ENCODE results near the gene FBXL12. TPM values are rescaled to one million over a fixed set of nuclear protein-coding genes. Genes with fewer than 3 reads are reported as not detected.

Gene FBXL12
- total and polyA plus RNA-seq, 8 donors = 11.1 to 185 (median 17.9) TPM

DNA sequence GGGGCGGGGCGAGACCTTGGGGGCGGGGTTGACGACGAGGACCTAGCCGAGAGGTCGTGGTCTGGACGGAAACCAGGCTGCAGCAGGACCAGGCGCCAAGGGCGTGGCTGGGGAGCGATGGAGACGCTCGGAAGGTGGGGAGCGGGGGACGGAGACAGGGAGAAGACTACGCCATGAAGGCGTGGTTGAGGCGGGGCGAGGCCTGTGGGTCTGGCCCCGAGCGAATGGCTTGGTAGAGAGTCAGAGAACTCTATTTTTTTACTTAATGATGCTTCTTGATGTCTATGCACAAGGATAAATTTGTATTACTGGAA, 674 bp upstream of the FBXL12 start:
- Histone ChIP-seq H3K9me3 (no peaks in the 10 kb centered on the region), H3K27ac (peak overlapping the region; percentile 88 to 97 (median 95)), H3K4me1 (peaks cover 12 to 32% (median 24%) of the 10 kb centered on the region in 4 donors), H3K27me3 (no peaks in the 10 kb centered on the region), H3K4me3 (peak overlapping the region; percentile 27 to 91 (median 54)), H3K36me3 (peaks cover 0 to 17% (median 12%) of the 10 kb centered on the region in 4 donors)
- TF ChIP-seq EP300 (IDR thresholded peaks at IDR 0.05) = no peak
- TF ChIP-seq POLR2AphosphoS5 (IDR thresholded peaks at IDR 0.05) = peak in 2 of 3 donors; percentile 5 to 35
- 0 to 1% (median 1%) methylated on average over 14 to 21 of the region's 21 CpGs for WGBS, 5 donors
- intact Hi-C loops (cut with DNase I; ENCODE audit: low total_unique reads) = no loop called here
- no peak for DNase-seq

DNA sequence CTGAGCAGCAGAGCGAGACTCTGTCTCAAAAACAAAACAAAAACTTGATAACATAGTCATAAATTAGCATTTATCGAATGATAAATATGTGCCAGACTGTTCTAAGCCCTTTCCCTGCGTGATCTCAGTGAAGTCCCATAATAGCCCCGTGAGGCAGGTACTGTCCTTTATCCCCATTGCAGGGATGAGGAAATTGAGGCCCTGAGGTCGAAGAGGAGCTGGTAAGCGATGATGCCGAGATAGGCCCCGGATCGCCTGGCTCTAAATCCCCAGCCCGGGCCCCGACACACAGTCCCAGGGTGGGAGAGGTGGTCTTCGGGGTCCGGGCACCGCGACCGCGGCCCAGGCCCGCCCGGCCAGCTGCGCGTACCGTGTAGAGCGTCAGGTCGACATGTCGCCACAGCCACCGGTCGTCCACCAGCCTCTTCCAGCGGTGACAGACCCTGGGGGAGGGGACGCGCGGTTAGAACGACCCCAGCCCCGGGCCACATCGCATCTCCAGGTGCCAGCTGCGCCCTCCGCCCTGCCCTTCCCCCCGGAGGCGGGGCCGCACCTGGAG, 625 bp downstream of the FBXL12 start:
- H3K9me3 ChIP-seq = no peaks in the 10 kb centered on the region
- WGBS, 5 donors = 3 to 6% (median 3%) methylated on average over 22 to 39 of the region's 39 CpGs
- H3K4me1 ChIP-seq = peaks cover 12 to 32% (median 24%) of the 10 kb centered on the region in 4 donors
- TF ChIP-seq EP300 (IDR thresholded peaks at IDR 0.05) (no peak), POLR2AphosphoS5 (IDR thresholded peaks at IDR 0.05) (no peak), POLR2A (IDR thresholded peaks at IDR 0.05) (no peak)
- TF ChIP-seq, protein P1, sequence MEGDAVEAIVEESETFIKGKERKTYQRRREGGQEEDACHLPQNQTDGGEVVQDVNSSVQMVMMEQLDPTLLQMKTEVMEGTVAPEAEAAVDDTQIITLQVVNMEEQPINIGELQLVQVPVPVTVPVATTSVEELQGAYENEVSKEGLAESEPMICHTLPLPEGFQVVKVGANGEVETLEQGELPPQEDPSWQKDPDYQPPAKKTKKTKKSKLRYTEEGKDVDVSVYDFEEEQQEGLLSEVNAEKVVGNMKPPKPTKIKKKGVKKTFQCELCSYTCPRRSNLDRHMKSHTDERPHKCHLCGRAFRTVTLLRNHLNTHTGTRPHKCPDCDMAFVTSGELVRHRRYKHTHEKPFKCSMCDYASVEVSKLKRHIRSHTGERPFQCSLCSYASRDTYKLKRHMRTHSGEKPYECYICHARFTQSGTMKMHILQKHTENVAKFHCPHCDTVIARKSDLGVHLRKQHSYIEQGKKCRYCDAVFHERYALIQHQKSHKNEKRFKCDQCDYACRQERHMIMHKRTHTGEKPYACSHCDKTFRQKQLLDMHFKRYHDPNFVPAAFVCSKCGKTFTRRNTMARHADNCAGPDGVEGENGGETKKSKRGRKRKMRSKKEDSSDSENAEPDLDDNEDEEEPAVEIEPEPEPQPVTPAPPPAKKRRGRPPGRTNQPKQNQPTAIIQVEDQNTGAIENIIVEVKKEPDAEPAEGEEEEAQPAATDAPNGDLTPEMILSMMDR (IDR thresholded peaks at IDR 0.05) = no peak
- no peaks in the 10 kb centered on the region for H3K27me3 ChIP-seq
- H3K36me3 ChIP-seq = peaks cover 7 to 29% (median 23%) of the 10 kb centered on the region in 4 donors
- peak overlapping the region; percentile 90 to 97 (median 96) for H3K27ac ChIP-seq
- no peak for DNase-seq
- H3K4me3 ChIP-seq = peak overlapping the region; percentile 74 to 98 (median 92)
- intact Hi-C loops (cut with DNase I; ENCODE audit: low total_unique reads) = no loop called here

DNA sequence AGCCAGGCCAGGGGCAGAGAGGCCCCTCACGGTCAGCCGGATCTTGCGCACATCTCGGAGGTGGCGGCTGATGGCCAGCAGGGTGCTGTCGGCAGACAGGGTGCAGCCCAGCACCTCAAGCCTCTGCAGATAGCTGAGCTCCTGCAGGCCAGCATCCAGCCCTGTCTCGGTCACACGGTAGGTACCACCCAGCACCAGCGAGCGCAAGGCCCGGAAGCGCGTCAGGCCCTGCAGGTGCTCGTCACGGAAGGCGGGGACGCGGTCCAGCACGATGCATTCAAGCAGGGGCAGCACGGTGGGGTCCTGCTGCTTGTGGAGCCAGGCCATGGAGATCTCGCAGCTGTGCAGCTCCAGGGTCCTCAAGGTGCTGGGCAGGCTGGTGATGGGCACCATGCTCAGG, 7.7 kb downstream of the FBXL12 start:
- Histone ChIP-seq H3K4me3 (no peak overlapping the region), H3K9me3 (no peaks in the 10 kb centered on the region), H3K27me3 (no peaks in the 10 kb centered on the region), H3K36me3 (peaks cover 36 to 93% (median 84%) of the 10 kb centered on the region in 4 donors), H3K4me1 (peaks cover 0 to 4% (median 0%) of the 10 kb centered on the region in 4 donors), H3K27ac (no peak overlapping the region)
- intact Hi-C loops (cut with DNase I; ENCODE audit: low total_unique reads) = no loop called here
- DNase-seq = no peak
- WGBS, 5 donors = 95 to 100% (median 97%) methylated on average over 8 to 21 of the region's 21 CpGs
- TF ChIP-seq, protein P1 (IDR thresholded peaks at IDR 0.05) = no peak
- no peak for TF ChIP-seq POLR2A (IDR thresholded peaks at IDR 0.05)
- TF ChIP-seq EP300 (IDR thresholded peaks at IDR 0.05) = no peak
- TF ChIP-seq POLR2AphosphoS5 (IDR thresholded peaks at IDR 0.05) = no peak

DNA sequence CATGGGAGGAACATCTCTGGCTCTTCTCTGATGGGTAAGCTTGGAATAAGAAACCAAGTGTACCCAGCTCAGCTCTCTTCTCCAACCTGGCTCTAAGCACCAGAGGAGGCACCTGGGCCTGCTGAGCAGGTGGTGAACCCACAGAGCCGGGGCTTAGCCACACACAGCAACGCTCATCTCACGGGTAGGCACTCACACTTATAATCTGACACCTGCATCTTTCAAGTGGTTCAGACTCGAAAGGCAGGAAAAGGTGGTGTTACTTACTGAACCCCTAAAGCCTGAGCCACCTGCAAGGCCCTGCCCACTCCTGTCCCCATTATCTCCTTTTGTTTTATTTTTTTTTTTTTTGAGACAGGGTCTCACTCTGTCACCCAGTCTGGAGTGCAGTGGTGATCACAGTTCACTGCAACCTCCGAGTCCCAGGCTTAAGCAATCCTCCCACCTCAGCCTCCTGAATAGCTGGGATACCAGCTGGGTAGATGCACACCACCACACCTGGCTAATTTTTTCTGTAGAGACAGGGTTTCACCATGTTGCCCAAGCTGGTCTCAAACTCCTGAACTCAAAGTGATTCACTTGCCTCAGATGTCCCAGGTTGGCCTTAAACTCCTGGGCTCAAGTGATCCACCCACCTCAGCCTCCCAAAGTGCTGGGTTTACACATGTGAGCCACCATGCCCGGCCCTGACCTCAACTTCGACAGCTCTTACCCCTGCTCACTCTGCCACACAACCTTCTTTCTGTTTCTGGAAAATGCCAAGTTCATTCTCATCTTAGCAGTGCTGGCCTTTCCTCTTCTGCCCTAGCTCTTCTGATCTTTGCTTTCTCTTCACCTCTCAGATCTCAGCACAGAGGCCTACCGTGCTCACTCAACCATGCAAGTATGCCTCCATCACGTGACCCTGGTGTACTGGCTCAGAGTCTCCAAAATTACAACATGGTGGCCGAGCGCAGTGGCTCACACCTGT, 9.7 kb downstream of the FBXL12 start:
- DNase-seq = no peak
- H3K36me3 ChIP-seq = peaks cover 35 to 78% (median 76%) of the 10 kb centered on the region in 4 donors
- H3K9me3 ChIP-seq = no peaks in the 10 kb centered on the region
- intact Hi-C loops (cut with DNase I; ENCODE audit: low total_unique reads) = no loop called here
- no peak overlapping the region for H3K27ac ChIP-seq
- no peak overlapping the region for H3K4me3 ChIP-seq
- H3K27me3 ChIP-seq = no peaks in the 10 kb centered on the region
- TF ChIP-seq, protein P1 (IDR thresholded peaks at IDR 0.05) = no peak
- TF ChIP-seq EP300 (IDR thresholded peaks at IDR 0.05) (no peak), POLR2A (IDR thresholded peaks at IDR 0.05) (no peak), POLR2AphosphoS5 (IDR thresholded peaks at IDR 0.05) (no peak)
- WGBS, 5 donors = 88 to 98% (median 91%) methylated on average over 11 of the region's 11 CpGs
- H3K4me1 ChIP-seq = no peaks in the 10 kb centered on the region
